Brain microvascular endothelial cell (primary cell): Measurements from ENCODE around the gene LRP8.

ENCODE experiments used
- DNase-seq: peaks from one replicate; pipeline ENCODE4 v3.0.0-alpha.2; 2020
- H3K27ac ChIP-seq: fragments of 250-450 bp; sonication (Bioruptor Pico); 2 replicates; pipeline ENCODE4 v1.5.1; 2020; ENCODE audit warnings: mild to moderate bottlenecking, moderate library complexity
- H3K27me3 ChIP-seq: fragments of 250-450 bp; sonication (Bioruptor Pico); replicated peaks from 2 replicates; pipeline ENCODE4 v1.5.1; 2020; ENCODE audit warnings: mild to moderate bottlenecking
- H3K36me3 ChIP-seq: fragments of 250-450 bp; sonication (Bioruptor Pico); replicated peaks from 2 replicates; pipeline ENCODE4 v1.5.1; 2020; ENCODE audit warnings: mild to moderate bottlenecking
- H3K4me3 ChIP-seq: 2 replicates; pipeline ENCODE4 v1.5.1; 2011; ENCODE audit warnings: low read depth, mild to moderate bottlenecking, control low read depth, low read length, moderate library complexity
- in situ Hi-C: cut with HindIII; loops from 2 replicates; pipeline ENCODE4 v1.10.0; 2017; ENCODE audit warnings: low sequenced_read_pairs, low pct_ligation_motif_present
- TF ChIP-seq, protein P1 (sequence below): IDR thresholded peaks from 2 replicates; pipeline ENCODE4 v1.5.1; 2011; ENCODE audit warnings: low read depth, mild to moderate bottlenecking, moderate library complexity, low read length, control low read depth, inconsistent platforms; ENCODE audit errors: missing control alignments

Gene LRP8

DNA sequence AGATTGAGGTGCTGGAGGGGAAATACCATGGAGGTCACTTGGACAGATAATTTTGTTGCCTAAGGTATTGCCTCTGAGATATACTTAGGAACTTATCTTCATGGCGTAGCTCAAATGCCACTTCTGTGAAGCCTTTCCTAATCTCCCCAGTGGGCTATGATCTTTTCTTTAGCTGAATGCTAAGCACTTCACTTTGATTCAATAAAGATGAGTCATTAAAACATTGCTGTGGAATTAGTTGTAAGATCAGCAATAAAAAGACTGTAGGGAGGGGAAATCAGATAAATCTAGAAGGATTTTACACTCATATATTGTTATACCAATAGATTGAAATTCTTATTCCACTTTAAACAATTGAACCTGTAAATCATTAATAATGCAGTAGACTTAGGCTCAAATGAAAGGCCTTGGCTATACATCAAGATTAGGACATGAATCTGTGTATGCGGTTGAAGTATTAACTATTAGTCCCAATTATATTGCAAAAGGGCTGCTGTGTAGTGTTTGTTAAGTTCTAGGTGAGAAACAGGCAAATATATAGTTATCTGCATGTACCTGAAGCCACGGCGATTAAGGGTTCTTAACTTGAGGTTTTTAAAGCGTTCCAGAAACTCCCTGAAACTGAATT is 70.3 kb downstream of the LRP8 start:
- DNase-seq, result no peak
- in situ Hi-C loops, result no loop called here

GRCh38 chr1:53256511-53257453 is 71.1 kb downstream of the LRP8 start:
- TF ChIP-seq, protein P1, sequence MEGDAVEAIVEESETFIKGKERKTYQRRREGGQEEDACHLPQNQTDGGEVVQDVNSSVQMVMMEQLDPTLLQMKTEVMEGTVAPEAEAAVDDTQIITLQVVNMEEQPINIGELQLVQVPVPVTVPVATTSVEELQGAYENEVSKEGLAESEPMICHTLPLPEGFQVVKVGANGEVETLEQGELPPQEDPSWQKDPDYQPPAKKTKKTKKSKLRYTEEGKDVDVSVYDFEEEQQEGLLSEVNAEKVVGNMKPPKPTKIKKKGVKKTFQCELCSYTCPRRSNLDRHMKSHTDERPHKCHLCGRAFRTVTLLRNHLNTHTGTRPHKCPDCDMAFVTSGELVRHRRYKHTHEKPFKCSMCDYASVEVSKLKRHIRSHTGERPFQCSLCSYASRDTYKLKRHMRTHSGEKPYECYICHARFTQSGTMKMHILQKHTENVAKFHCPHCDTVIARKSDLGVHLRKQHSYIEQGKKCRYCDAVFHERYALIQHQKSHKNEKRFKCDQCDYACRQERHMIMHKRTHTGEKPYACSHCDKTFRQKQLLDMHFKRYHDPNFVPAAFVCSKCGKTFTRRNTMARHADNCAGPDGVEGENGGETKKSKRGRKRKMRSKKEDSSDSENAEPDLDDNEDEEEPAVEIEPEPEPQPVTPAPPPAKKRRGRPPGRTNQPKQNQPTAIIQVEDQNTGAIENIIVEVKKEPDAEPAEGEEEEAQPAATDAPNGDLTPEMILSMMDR, result no peak
- Histone ChIP-seq H3K27ac (no peak overlapping the region), H3K27me3 (no peaks in the 10 kb centered on the region), H3K4me3 (no peak overlapping the region), H3K36me3 (peaks cover 9% of the 10 kb centered on the region)
- in situ Hi-C loops, result no loop called here
- DNase-seq, result no peak

More for the DNA sequence above, 70.3 kb downstream of the LRP8 start:
- H3K4me3 ChIP-seq, result no peak overlapping the region
- TF ChIP-seq, protein P1, result no peak
- no peak overlapping the region for H3K27ac ChIP-seq
- H3K36me3 ChIP-seq, result peaks cover 16% of the 10 kb centered on the region
- H3K27me3 ChIP-seq, result no peaks in the 10 kb centered on the region

DNA sequence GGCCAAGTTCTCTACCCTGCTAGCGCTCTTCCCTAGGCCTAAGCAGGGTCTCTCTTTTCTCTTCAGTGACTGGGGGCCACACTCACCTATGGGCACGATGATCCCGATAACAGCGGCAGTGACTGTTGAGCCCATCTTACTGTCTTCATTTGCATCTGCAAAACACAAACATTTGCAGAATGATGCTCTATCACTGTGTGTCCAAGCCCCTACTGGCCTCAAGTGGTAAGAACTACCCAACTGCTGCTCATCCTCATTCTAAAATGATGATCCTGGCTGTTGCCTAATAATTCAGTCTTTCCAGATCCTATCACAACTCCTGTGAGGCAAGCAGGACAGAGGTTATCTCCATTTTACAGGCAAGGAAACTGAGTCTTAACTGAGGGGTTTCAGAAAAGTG is 72.8 kb downstream of the LRP8 start:
- TF ChIP-seq, protein P1, result peak; percentile 24
- in situ Hi-C loops, result no loop called here
- H3K4me3 ChIP-seq, result no peak overlapping the region
- peaks cover 10% of the 10 kb centered on the region for H3K36me3 ChIP-seq
- no peaks in the 10 kb centered on the region for H3K27me3 ChIP-seq
- H3K27ac ChIP-seq, result no peak overlapping the region
- DNase-seq, result no peak

DNA sequence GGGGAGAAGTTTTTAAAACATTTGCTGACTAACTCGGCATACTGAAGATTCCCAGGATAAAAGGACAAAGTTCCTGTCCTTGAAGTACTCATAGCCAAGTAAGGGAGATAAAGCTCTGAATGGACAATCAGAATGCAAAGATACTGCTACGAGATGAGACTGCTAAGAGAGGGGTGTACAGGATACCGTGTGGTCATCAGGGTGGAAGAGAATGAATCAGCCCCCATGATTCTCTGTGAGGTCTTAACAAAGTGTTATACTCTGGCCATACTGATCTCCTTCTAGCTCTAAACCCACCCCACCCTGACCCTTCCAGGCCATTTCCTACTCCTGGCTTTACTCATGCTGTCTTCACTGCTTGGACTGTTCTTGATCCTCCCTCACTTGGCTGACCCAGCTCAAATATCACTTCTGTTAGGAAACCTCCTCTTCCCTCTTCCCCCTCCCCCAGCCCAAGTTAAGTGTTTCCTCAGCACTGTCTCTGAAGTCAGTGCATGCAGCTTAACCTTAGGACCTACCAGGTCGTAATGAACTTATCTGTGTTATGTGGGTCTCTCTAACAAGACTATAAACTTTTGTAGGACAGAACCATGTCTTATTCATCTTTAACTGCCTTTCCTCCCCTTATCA is 73.7 kb downstream of the LRP8 start:
- no peak overlapping the region for H3K4me3 ChIP-seq
- DNase-seq, result no peak
- TF ChIP-seq, protein P1, result no peak
- no peaks in the 10 kb centered on the region for H3K27me3 ChIP-seq
- H3K36me3 ChIP-seq, result peaks cover 11% of the 10 kb centered on the region
- peak overlapping the region; percentile 8 for H3K27ac ChIP-seq
- in situ Hi-C loops, result no loop called here

- TF ChIP-seq, protein P1, result no peak
- Histone ChIP-seq H3K36me3 (peaks cover 6% of the 10 kb centered on the region), H3K4me3 (no peak overlapping the region), H3K27ac (no peak overlapping the region), H3K27me3 (no peaks in the 10 kb centered on the region)
- no peak for DNase-seq
- in situ Hi-C loops, result no loop called here
These were observed 77.5 kb downstream of the LRP8 start for GRCh38 chr1:53250325-53250724.
